ENCODE results near the gene COL16A1.

The COL16A1 gene

GRCh38 chr1:31681415-31681814, 22.4 kb downstream of the COL16A1 start:
- DNase-seq (ENCODE audit: low read depth), result no peak
- H3K4me3 ChIP-seq (ENCODE audit: control insufficient read depth, low read depth, low read length), result no peak overlapping the region

GRCh38 chr1:31679676-31680230, 24.1 kb downstream of the COL16A1 start:
- DNase-seq (ENCODE audit: low read depth), result no peak
- H3K4me3 ChIP-seq (ENCODE audit: control insufficient read depth, low read depth, low read length), result no peak overlapping the region
- no peak for TF ChIP-seq CTCF (IDR thresholded peaks at IDR 0.05; ENCODE audit: control insufficient read depth, insufficient read depth, low read depth, low read length, missing control alignments)

More at GRCh38 chr1:31681415-31681814, 22.4 kb downstream of the COL16A1 start:
- no peak for TF ChIP-seq CTCF (IDR thresholded peaks at IDR 0.05; ENCODE audit: control insufficient read depth, insufficient read depth, low read depth, low read length, missing control alignments)

DNA sequence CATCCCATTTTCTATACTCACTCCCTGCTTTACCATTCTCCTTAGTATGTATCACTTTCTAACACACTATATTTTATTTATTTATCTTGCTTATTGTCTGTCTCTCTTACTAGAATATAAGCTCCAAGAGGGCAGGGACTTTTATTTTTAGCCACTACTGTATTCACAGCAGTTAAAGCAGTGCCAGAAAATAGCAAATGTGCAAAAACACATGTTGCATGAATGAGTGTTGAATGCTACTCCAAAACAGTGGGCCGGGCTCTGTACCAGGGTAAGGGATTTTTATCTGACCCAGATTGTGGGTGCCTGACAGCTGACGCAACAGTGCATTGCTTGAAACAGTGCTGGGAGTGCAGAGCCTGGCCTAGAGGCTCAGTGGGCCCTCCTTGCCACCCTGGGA, 24.7 kb downstream of the COL16A1 start:
- no peak for TF ChIP-seq CTCF (IDR thresholded peaks at IDR 0.05; ENCODE audit: control insufficient read depth, insufficient read depth, low read depth, low read length, missing control alignments)

GRCh38 chr1:31678681-31679080, 25.1 kb downstream of the COL16A1 start:
- no peak for DNase-seq (ENCODE audit: low read depth)
- TF ChIP-seq CTCF (IDR thresholded peaks at IDR 0.05; ENCODE audit: control insufficient read depth, insufficient read depth, low read depth, low read length, missing control alignments), result no peak
- H3K4me3 ChIP-seq (ENCODE audit: control insufficient read depth, low read depth, low read length), result no peak overlapping the region

More for the DNA sequence above, 24.7 kb downstream of the COL16A1 start:
- no peak overlapping the region for H3K4me3 ChIP-seq (ENCODE audit: control insufficient read depth, low read depth, low read length)
- DNase-seq (ENCODE audit: low read depth), result no peak

DNA sequence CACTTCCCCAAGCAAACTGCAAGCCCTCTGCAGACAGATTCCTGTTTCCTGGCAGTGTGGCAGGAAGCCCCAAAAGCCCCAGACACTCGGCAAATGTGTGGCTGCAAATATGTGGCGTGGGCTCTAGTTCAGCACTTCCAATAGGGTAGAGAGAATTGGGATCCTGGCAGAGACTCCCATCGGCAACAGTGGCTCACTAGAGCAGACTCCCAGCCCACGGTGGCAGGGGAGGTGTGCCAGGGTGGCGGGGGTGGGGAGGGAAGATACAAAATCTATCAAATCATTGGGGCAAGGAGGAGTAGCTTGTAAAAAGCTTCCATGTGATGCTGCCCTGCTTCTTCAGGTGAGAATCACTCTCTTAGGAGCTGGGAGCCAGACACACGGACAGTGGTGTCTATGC, 25.9 kb downstream of the COL16A1 start:
- no peak for TF ChIP-seq CTCF (IDR thresholded peaks at IDR 0.05; ENCODE audit: control insufficient read depth, insufficient read depth, low read depth, low read length, missing control alignments)
- no peak for DNase-seq (ENCODE audit: low read depth)

GRCh38 chr1:31677401-31677800, 26.4 kb downstream of the COL16A1 start:
- no peak for TF ChIP-seq CTCF (IDR thresholded peaks at IDR 0.05; ENCODE audit: control insufficient read depth, insufficient read depth, low read depth, low read length, missing control alignments)
- DNase-seq (ENCODE audit: low read depth), result no peak
- no peak overlapping the region for H3K4me3 ChIP-seq (ENCODE audit: control insufficient read depth, low read depth, low read length)

More for the DNA sequence above, 25.9 kb downstream of the COL16A1 start:
- no peak overlapping the region for H3K4me3 ChIP-seq (ENCODE audit: control insufficient read depth, low read depth, low read length)

DNA sequence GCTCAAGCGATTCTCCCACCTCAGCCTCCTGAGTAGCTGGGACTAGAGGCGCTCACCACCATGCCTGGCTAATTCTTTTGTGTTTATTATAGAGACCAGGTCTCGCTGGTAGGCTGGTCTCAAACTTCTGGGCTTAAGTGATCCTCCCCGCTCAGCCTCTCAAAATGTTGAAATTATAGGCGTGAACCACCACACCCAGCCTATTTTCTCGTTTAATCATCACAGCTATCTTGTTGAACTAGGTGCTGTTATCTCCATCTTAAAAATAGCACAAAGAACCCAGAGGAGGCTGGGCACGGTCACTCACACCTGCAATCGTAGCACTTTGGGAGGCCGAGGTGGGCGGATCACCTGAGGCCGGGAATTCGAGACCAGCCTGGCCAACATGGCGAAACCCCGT, 28.1 kb downstream of the COL16A1 start:
- TF ChIP-seq CTCF (IDR thresholded peaks at IDR 0.05; ENCODE audit: control insufficient read depth, insufficient read depth, low read depth, low read length, missing control alignments), result no peak
- DNase-seq (ENCODE audit: low read depth), result no peak
- H3K4me3 ChIP-seq (ENCODE audit: control insufficient read depth, low read depth, low read length), result no peak overlapping the region

Measured in AG09309 (cell line).